HG03064 (cell line): Measurements from ENCODE around the gene PDE3B.
A peak's percentile ranks its signal among the peaks of the same experiment; 100 is the strongest.
"Not testable (repeated sequence)": the region's sequence is repeated elsewhere in the genome, so short reads cannot be mapped to it uniquely, and the experiment has no call there.

Experiments
- ATAC-seq: cut with Tn5 transposase; IDR thresholded peaks from one replicate; pipeline ENCODE4 v1.9.1; 2021; ENCODE audit warnings: low read depth; ENCODE audit not compliant: unreplicated experiment

PDE3B gene

GRCh38 chr11:14872032-14872431 is 228.4 kb downstream of the PDE3B start:
- ATAC-seq: no peak

GRCh38 chr11:14873632-14874031 is 230.0 kb downstream of the PDE3B start:
- ATAC-seq: no peak

GRCh38 chr11:14875163-14875562 is 231.6 kb downstream of the PDE3B start:
- no peak for ATAC-seq

- no peak for ATAC-seq
Measured at GRCh38 chr11:14881576-14882193, 238.1 kb downstream of the PDE3B start.

GRCh38 chr11:14882196-14882595 is 238.6 kb downstream of the PDE3B start:
- ATAC-seq: no peak

- not testable (repeated sequence) for ATAC-seq
Measured at GRCh38 chr11:14883683-14884082, 240.1 kb downstream of the PDE3B start.

GRCh38 chr11:14884667-14885273 is 241.2 kb downstream of the PDE3B start:
- ATAC-seq: no peak

- ATAC-seq: no peak
Measured at GRCh38 chr11:14886513-14886912, 242.9 kb downstream of the PDE3B start.

- ATAC-seq: peak; percentile 51
Measured at GRCh38 chr11:14891143-14892035, 247.8 kb downstream of the PDE3B start.

GRCh38 chr11:14892036-14892556 is 248.5 kb downstream of the PDE3B start, which contains the start of gene CYP2R1:
Gene CYP2R1, minus strand, starts transcription at chr11:14892231. Its CDS starts 26 bp downstream, at chr11:14892205.
- peak; percentile 95 for ATAC-seq

GRCh38 chr11:14892577-14892976 is 249.0 kb downstream of the PDE3B start:
- ATAC-seq: no peak

GRCh38 chr11:14894657-14895598 is 251.3 kb downstream of the PDE3B start:
- ATAC-seq: no peak

GRCh38 chr11:14898355-14898754 is 254.8 kb downstream of the PDE3B start:
- ATAC-seq: no peak

GRCh38 chr11:14898906-14899305 is 255.3 kb downstream of the PDE3B start:
- ATAC-seq: no peak

GRCh38 chr11:14902650-14903350 is 259.2 kb downstream of the PDE3B start:
- no peak for ATAC-seq

GRCh38 chr11:14904745-14905103 is 261.1 kb downstream of the PDE3B start:
- peak; percentile 40 for ATAC-seq

GRCh38 chr11:14905104-14906033 is 261.8 kb downstream of the PDE3B start:
- ATAC-seq: peak; percentile 61

GRCh38 chr11:14906578-14906977 is 263.0 kb downstream of the PDE3B start:
- ATAC-seq: no peak
